PFSK-1 (cell line): Measurements from ENCODE around the gene PHAF1.

Experiments
- FOXP2 ChIP-seq: optimal IDR thresholded peaks from 2 replicates; pipeline ENCODE3; 2011; ENCODE audit warnings: borderline replicate concordance, control low read depth, inconsistent platforms; ENCODE audit not compliant: insufficient read depth; ENCODE audit errors: extremely low read length, extremely low read depth
- POLR2AphosphoS5 ChIP-seq: IDR thresholded peaks from 2 replicates; pipeline ENCODE4 v1.6.1; 2012; ENCODE audit warnings: low read depth, mild to moderate bottlenecking, control low read depth, low read length, moderate library complexity
- REST ChIP-seq, 2 experiments: IDR thresholded peaks; 2 replicates each; pipeline versions ENCODE4 v1.6.1 to v1.8.0; 2011 to 2012; ENCODE audit warnings: low read depth in 2 of 2, low read length in 2 of 2, control low read depth in 1 of 2, inconsistent platforms in 1 of 2, mild to moderate bottlenecking in 1 of 2, moderate library complexity in 1 of 2; ENCODE audit not compliant: insufficient read depth in 1 of 2
- SIN3A ChIP-seq: IDR thresholded peaks from 2 replicates; pipeline ENCODE4 v1.6.1; 2012; ENCODE audit warnings: mild to moderate bottlenecking, low read length, moderate library complexity, borderline replicate concordance; ENCODE audit not compliant: insufficient read depth
- TAF1 ChIP-seq: IDR thresholded peaks from 2 replicates; pipeline ENCODE4 v1.6.1; 2012; ENCODE audit warnings: low read length, control low read depth, borderline replicate concordance; ENCODE audit not compliant: insufficient read depth

The PHAF1 gene

GRCh38 chr16:67075331-67075730, 34.4 kb upstream of the PHAF1 start:
- no peak for TF ChIP-seq TAF1
- no peak for TF ChIP-seq REST (IDR thresholded peaks at IDR 0.05; ENCODE audit: insufficient read depth in 1 of 2, low read depth in 2 of 2, low read length in 2 of 2)
- TF ChIP-seq SIN3A: no peak
- no peak for TF ChIP-seq POLR2AphosphoS5
- TF ChIP-seq FOXP2: no peak

DNA sequence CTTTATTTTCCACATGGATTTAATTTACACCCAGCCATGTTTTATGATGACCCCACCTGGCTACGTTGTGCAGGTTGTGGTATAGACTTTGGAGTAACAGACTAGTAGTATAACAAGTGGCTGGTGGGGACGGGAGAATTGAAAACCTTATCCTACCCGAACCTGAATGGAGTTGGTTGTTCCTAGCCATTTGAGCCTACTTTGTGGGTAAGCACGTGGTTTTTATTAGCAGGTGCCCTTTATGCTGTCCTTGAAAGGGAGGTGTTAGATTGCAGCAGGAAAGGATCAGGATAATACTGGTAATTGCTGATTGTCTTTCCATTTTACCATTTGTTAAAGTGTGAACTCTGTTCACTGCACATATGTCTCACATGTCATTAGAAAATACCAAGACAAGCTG, 31.9 kb upstream of the PHAF1 start:
- no peak for TF ChIP-seq REST (IDR thresholded peaks at IDR 0.05; ENCODE audit: insufficient read depth in 1 of 2, low read depth in 2 of 2, low read length in 2 of 2)
- no peak for TF ChIP-seq SIN3A
- no peak for TF ChIP-seq FOXP2
- TF ChIP-seq POLR2AphosphoS5: no peak
- no peak for TF ChIP-seq TAF1

- TF ChIP-seq POLR2AphosphoS5 (no peak), SIN3A (no peak), FOXP2 (no peak), REST (IDR thresholded peaks at IDR 0.05; ENCODE audit: insufficient read depth in 1 of 2, low read depth in 2 of 2, low read length in 2 of 2) (no peak), TAF1 (no peak)
Observed at GRCh38 chr16:67082100-67082499, 27.6 kb upstream of the PHAF1 start.

DNA sequence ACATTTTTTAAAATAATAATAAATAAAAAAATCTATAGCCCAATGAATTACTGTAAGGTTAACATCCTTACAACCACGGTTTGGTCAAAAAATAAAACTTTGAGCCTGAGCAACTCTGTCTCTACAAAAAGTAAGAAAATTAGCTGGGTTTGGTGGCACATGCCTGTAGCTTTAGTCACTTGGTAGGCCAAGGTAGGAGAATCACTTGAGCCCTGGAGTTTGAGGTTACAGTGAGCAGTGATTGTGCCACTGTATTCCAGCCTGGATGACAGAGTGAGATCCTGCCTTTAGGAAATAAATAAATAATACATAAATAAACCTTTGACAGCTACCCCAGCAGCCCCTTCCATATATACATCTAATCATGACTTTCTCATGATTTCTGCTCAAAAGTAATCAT, 26.9 kb upstream of the PHAF1 start:
- TF ChIP-seq SIN3A (no peak), POLR2AphosphoS5 (no peak), TAF1 (no peak), FOXP2 (no peak), REST (IDR thresholded peaks at IDR 0.05; ENCODE audit: insufficient read depth in 1 of 2, low read depth in 2 of 2, low read length in 2 of 2) (no peak)

DNA sequence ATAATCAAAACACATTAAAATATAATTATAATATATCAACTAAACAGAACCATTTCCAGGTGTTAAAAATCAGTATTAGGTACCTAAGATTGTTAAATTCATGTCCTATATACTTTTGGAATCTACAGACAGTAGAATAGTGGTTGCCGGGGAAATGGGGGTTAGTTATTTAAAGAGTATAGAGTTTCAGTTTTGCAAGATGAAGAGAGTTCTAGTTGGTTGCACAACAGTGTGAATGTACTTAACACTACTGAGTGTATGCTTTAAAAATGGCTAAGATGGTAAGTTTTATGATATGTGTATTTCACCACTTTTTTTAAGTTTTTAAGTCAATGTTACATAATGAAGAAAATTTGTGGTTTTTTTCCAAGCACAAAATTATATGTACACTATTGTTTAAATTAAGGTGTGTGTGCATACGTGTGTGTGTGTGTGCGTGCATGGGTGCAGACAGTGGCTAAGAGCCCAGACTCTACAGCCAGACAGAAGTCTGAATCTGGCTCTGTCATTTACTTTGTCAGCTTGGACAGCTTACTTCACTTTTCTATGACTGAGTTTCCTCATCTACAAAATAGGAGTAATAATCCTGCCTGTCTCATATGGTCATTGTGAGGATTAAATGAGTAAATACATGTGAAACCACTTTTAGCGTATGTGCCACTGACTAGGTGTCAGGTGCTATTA, 25.3 kb upstream of the PHAF1 start:
- TF ChIP-seq REST (IDR thresholded peaks at IDR 0.05; ENCODE audit: insufficient read depth in 1 of 2, low read depth in 2 of 2, low read length in 2 of 2): no peak
- TF ChIP-seq POLR2AphosphoS5: no peak
- TF ChIP-seq FOXP2: no peak
- no peak for TF ChIP-seq TAF1
- no peak for TF ChIP-seq SIN3A
